NCI-H1092 treated with DMSO at 0.1 percent for 48 hours (cell line): ENCODE results near the gene WDR1.

Experiments used
- DNase-seq: peaks from one replicate; lab custom pipeline; 2025; lab: John Stamatoyannopoulos, UW

Gene WDR1

GRCh38 chr4:10083861-10084641 is 32.5 kb downstream of the WDR1 start:
- no peak for DNase-seq

- DNase-seq = no peak
These were observed 33.2 kb downstream of the WDR1 start for GRCh38 chr4:10083331-10083771.

GRCh38 chr4:10082459-10083272 is 33.9 kb downstream of the WDR1 start:
- DNase-seq = no peak

- DNase-seq = no peak
These were observed 34.6 kb downstream of the WDR1 start for GRCh38 chr4:10082047-10082446.

- no peak for DNase-seq
These were observed 35.4 kb downstream of the WDR1 start for GRCh38 chr4:10081218-10081606.

GRCh38 chr4:10080589-10081217 is 35.9 kb downstream of the WDR1 start:
- no peak for DNase-seq

GRCh38 chr4:10079912-10080588 is 36.5 kb downstream of the WDR1 start:
- DNase-seq = no peak

GRCh38 chr4:10079256-10079655 is 37.3 kb downstream of the WDR1 start:
- no peak for DNase-seq

GRCh38 chr4:10078481-10079233 is 37.9 kb downstream of the WDR1 start:
- no peak for DNase-seq

- no peak for DNase-seq
These were observed 38.9 kb downstream of the WDR1 start for GRCh38 chr4:10077483-10078335.

GRCh38 chr4:10077076-10077475 is 39.5 kb downstream of the WDR1 start:
- no peak for DNase-seq

- no peak for DNase-seq
These were observed 40.6 kb downstream of the WDR1 start for GRCh38 chr4:10075953-10076391.

- DNase-seq = no peak
These were observed 41.3 kb downstream of the WDR1 start for GRCh38 chr4:10075158-10075863.

- DNase-seq = no peak
These were observed 41.9 kb downstream of the WDR1 start for GRCh38 chr4:10074767-10075105.

- DNase-seq = no peak
These were observed 42.4 kb downstream of the WDR1 start for GRCh38 chr4:10074076-10074766.

- DNase-seq = no peak
These were observed 44.1 kb downstream of the WDR1 start for GRCh38 chr4:10072420-10073017.

- DNase-seq = no peak
These were observed 47.4 kb downstream of the WDR1 start for GRCh38 chr4:10069075-10069642.
